ENCODE measurements around the gene SELE. TPM values are rescaled to one million over a fixed set of nuclear protein-coding genes. Genes with fewer than 3 reads are reported as not detected.

The SELE gene
- total and polyA plus RNA-seq, 2 of the 8 experiments (the other 6 are each of a cell fraction or from before 2014, with no cell fraction given), result not detected

- TF ChIP-seq USF2 (IDR thresholded peaks at IDR 0.05; ENCODE audit: low read length) (no peak), TCF12 (IDR thresholded peaks at IDR 0.05; ENCODE audit: low read depth, low read length) (no peak)
Measured at GRCh38 chr1:169731446-169731845, 2.4 kb downstream of the SELE start (continued).
